NCI-H226 (cell line): ENCODE measurements around the gene TMEM225B.
"Not testable (repeated sequence)": the region's sequence is repeated elsewhere in the genome, so short reads cannot be mapped to it uniquely, and the experiment has no call there.

ENCODE experiments used
- DNase-seq: peaks from one replicate; pipeline ENCODE4 v3.0.0-alpha.2; 2015

Gene TMEM225B

GRCh38 chr7:99624484-99624883, 26.4 kb downstream of the TMEM225B start:
- no peak for DNase-seq

- DNase-seq: no peak
These were observed 27.3 kb downstream of the TMEM225B start for GRCh38 chr7:99625321-99625720.

- DNase-seq: no peak
These were observed 27.9 kb downstream of the TMEM225B start for GRCh38 chr7:99625961-99626360.

GRCh38 chr7:99626661-99627060, 28.6 kb downstream of the TMEM225B start:
- DNase-seq: no peak

GRCh38 chr7:99627513-99627912, 29.4 kb downstream of the TMEM225B start:
- DNase-seq: no peak

GRCh38 chr7:99628471-99629465, 30.7 kb downstream of the TMEM225B start:
- no peak for DNase-seq

GRCh38 chr7:99629643-99630042, 31.6 kb downstream of the TMEM225B start:
- DNase-seq: no peak

- DNase-seq: no peak
These were observed 33.4 kb downstream of the TMEM225B start for GRCh38 chr7:99631295-99632109.

- DNase-seq: not testable (repeated sequence)
These were observed 39.3 kb downstream of the TMEM225B start for GRCh38 chr7:99637414-99637813.

- no peak for DNase-seq
These were observed 40.7 kb downstream of the TMEM225B start for GRCh38 chr7:99638731-99639130.

- no peak for DNase-seq
These were observed 41.2 kb downstream of the TMEM225B start for GRCh38 chr7:99639267-99639666.

- DNase-seq: peak; percentile 39
These were observed 44.0 kb downstream of the TMEM225B start for GRCh38 chr7:99642027-99642426.

- DNase-seq: no peak
These were observed 45.4 kb downstream of the TMEM225B start for GRCh38 chr7:99643464-99643863.

GRCh38 chr7:99644431-99644830, 46.4 kb downstream of the TMEM225B start:
- DNase-seq: no peak

- no peak for DNase-seq
These were observed 47.5 kb downstream of the TMEM225B start for GRCh38 chr7:99645590-99645989.

GRCh38 chr7:99648843-99649242, 50.8 kb downstream of the TMEM225B start:
- DNase-seq: no peak

- DNase-seq: no peak
These were observed 53.2 kb downstream of the TMEM225B start for GRCh38 chr7:99651290-99651689.

GRCh38 chr7:99652671-99653070, 54.6 kb downstream of the TMEM225B start:
- no peak for DNase-seq

GRCh38 chr7:99653269-99653668, 55.2 kb downstream of the TMEM225B start:
- DNase-seq: not testable (repeated sequence)

GRCh38 chr7:99653754-99654153, 55.7 kb downstream of the TMEM225B start:
- DNase-seq: no peak

- not testable (repeated sequence) for DNase-seq
These were observed 56.6 kb downstream of the TMEM225B start for GRCh38 chr7:99654626-99655025.

GRCh38 chr7:99657879-99658278, 59.8 kb downstream of the TMEM225B start:
- not testable (repeated sequence) for DNase-seq
